HepG2 (cell line): Measurements from ENCODE around the gene DNASE1. TPM values are rescaled to one million over a fixed set of nuclear protein-coding genes. Genes with fewer than 3 reads are reported as not detected.

Experiments
- ARNT ChIP-seq: fragments of 450-650 bp; IDR thresholded peaks from 2 replicates; pipeline ENCODE4 v1.6.1; 2017
- DZIP1 ChIP-seq: sonication (generic); formaldehyde crosslinking; IDR thresholded peaks from 2 replicates; pipeline ENCODE4 v1.5.0; 2020; ENCODE audit warnings: mild to moderate bottlenecking, missing genetic modification reagents
- ETS1 ChIP-seq: sonication (generic); formaldehyde crosslinking; IDR thresholded peaks from 2 replicates; pipeline ENCODE4 v1.4.0; 2020; ENCODE audit warnings: missing genetic modification reagents
- MXD3 ChIP-seq: IDR thresholded peaks from 2 replicates; pipeline ENCODE4 v1.6.1; 2016; ENCODE audit warnings: mild to moderate bottlenecking, missing biosample characterization, missing genetic modification reagents
- RBM39 ChIP-seq: fragments of 200-400 bp; formaldehyde crosslinking; IDR thresholded peaks from one replicate; pipeline ENCODE4 v1.6.1; 2018; ENCODE audit warnings: antibody characterized with exemption, mild to moderate bottlenecking, low read depth, low read length; ENCODE audit not compliant: poor library complexity, severe bottlenecking
- SP140L ChIP-seq: sonication (generic); formaldehyde crosslinking; IDR thresholded peaks from 2 replicates; pipeline ENCODE4 v1.4.0; 2020; ENCODE audit warnings: missing genetic modification reagents, borderline replicate concordance
- STAT6 ChIP-seq: sonication (generic); formaldehyde crosslinking; IDR thresholded peaks from 2 replicates; pipeline ENCODE4 v1.4.0; 2020; ENCODE audit warnings: missing genetic modification reagents, mild to moderate bottlenecking, borderline replicate concordance
- TBX2 ChIP-seq: sonication (generic); formaldehyde crosslinking; IDR thresholded peaks from 2 replicates; pipeline ENCODE4 v1.5.0; 2020; ENCODE audit warnings: missing genetic modification reagents, mild to moderate bottlenecking, borderline replicate concordance
- TIGD3 ChIP-seq: sonication (generic); formaldehyde crosslinking; IDR thresholded peaks from 2 replicates; pipeline ENCODE4 v1.5.1; 2020; ENCODE audit warnings: mild to moderate bottlenecking, missing genetic modification reagents, borderline replicate concordance
- ZBTB7A ChIP-seq: sonication (generic); formaldehyde crosslinking; IDR thresholded peaks from 2 replicates; pipeline ENCODE4 v1.8.0; 2022; ENCODE audit warnings: mild to moderate bottlenecking, missing genetic modification reagents
- ZNF260 ChIP-seq: sonication (generic); formaldehyde crosslinking; IDR thresholded peaks from 2 replicates; pipeline ENCODE4 v1.4.0; 2020; ENCODE audit warnings: missing genetic modification reagents, low read depth, mild to moderate bottlenecking, borderline replicate concordance
- ZNF33A ChIP-seq: sonication (generic); formaldehyde crosslinking; IDR thresholded peaks from 2 replicates; pipeline ENCODE4 v1.5.1; 2020; ENCODE audit warnings: missing genetic modification reagents, mild to moderate bottlenecking, moderate library complexity, borderline replicate concordance
- ZNF546 ChIP-seq: sonication (generic); formaldehyde crosslinking; conservative IDR thresholded peaks from 2 replicates; pipeline ENCODE4 v1.8.1; 2023; ENCODE audit warnings: mild to moderate bottlenecking, missing genetic modification reagents
- ZNF629 ChIP-seq: sonication (generic); formaldehyde crosslinking; conservative IDR thresholded peaks from 2 replicates; pipeline ENCODE4 v1.5.0; 2020; ENCODE audit warnings: missing genetic modification reagents
- ZNF674 ChIP-seq: sonication (generic); formaldehyde crosslinking; IDR thresholded peaks from 2 replicates; pipeline ENCODE4 v1.5.0; 2020; ENCODE audit warnings: low read depth, mild to moderate bottlenecking, missing genetic modification reagents
- ZNF773 ChIP-seq: sonication (generic); formaldehyde crosslinking; IDR thresholded peaks from 2 replicates; pipeline ENCODE4 v1.4.0; 2020; ENCODE audit warnings: missing genetic modification reagents, borderline replicate concordance
- polyA plus RNA-seq, 8 experiments: library from polyadenylated mRNA; depleted of rRNA in 3 of 8; stranded (reverse) in 7 of 8; unstranded in 1 of 8; fragments of >200 nt; fragmentation: Illumina TruSeq in 4 of 8; extraction: Trizol in 4 of 8; gene quantifications; 2 replicates each; pipeline versions ENCODE4 v1.2.1 to v1.2.3, GENCODE V29; 2011 to 2016; ENCODE audit warnings: low read depth in 4 of 8, missing spikeins in 1 of 8, mixed read lengths in 1 of 8; ENCODE audit not compliant: insufficient read depth in 1 of 8
- total RNA-seq, 5 experiments: library from RNA; depleted of rRNA; stranded (reverse); fragments of >200 nt; fragmentation: Illumina TruSeq; extraction: Trizol; gene quantifications; 2 replicates each; pipeline ENCODE4 v1.2.3, GENCODE V29; 2016; ENCODE audit warnings: low read depth in 1 of 5
- TF ChIP-seq, protein P1 (sequence below): sonication (generic); formaldehyde crosslinking; conservative IDR thresholded peaks from 2 replicates; pipeline ENCODE4 v1.4.0; 2020; ENCODE audit warnings: missing genetic modification reagents

DNASE1 gene
- total and polyA plus RNA-seq, 2 of the 13 experiments (the other 11 are each of a cell fraction or from before 2014, with no cell fraction given) = 7.1 to 11.1 TPM

GRCh38 chr16:3695610-3696369 is 41.3 kb downstream of the DNASE1 start (continued):
- TF ChIP-seq ZNF629 (peak; percentile 68), SP140L (CRISPR knock-in tag) (peak; percentile 82; the same call in 1 of the 2 replicates), ETS1 (CRISPR knock-in tag) (0 out of 2 replicates have a peak, but pooled peaks have one; percentile 23), RBM39 (no peak), ZNF674 (CRISPR knock-in tag) (no peak), ZNF546 (CRISPR knock-in tag) (no peak), ZBTB7A (peak; percentile 99), STAT6 (CRISPR knock-in tag) (peak; percentile 75; the same call in 1 of the 2 replicates), TIGD3 (no peak), MXD3 (no peak), ZNF260 (CRISPR knock-in tag) (no peak), DZIP1 (no peak), ARNT (no peak), TBX2 (CRISPR knock-in tag) (peak; percentile 96), ZNF773 (CRISPR knock-in tag) (no peak), ZNF33A (CRISPR knock-in tag) (no peak)
- TF ChIP-seq, protein P1, sequence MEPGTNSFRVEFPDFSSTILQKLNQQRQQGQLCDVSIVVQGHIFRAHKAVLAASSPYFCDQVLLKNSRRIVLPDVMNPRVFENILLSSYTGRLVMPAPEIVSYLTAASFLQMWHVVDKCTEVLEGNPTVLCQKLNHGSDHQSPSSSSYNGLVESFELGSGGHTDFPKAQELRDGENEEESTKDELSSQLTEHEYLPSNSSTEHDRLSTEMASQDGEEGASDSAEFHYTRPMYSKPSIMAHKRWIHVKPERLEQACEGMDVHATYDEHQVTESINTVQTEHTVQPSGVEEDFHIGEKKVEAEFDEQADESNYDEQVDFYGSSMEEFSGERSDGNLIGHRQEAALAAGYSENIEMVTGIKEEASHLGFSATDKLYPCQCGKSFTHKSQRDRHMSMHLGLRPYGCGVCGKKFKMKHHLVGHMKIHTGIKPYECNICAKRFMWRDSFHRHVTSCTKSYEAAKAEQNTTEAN (CRISPR knock-in tag) = peak; percentile 98
